ENCODE measurements around the gene MORN3. TPM values are rescaled to one million over a fixed set of nuclear protein-coding genes. Genes with fewer than 3 reads are reported as not detected.

Gene MORN3
- total and polyA plus RNA-seq, 9 of the 15 experiments (the other 6 are each of a cell fraction or from before 2014, with no cell fraction given): 0.09 to 0.27 (median 0.20) TPM

- TF ChIP-seq SREBF2 (CRISPR knock-in tag; IDR thresholded peaks at IDR 0.05): no peak
- TF ChIP-seq ZNF274 (IDR thresholded peaks at IDR 0.05; ENCODE audit: borderline replicate concordance, low read depth, low read length): no peak
- no peak for TF ChIP-seq PRDM10 (IDR thresholded peaks at IDR 0.05; ENCODE audit: partially characterized antibody)
- TF ChIP-seq HNRNPL (IDR thresholded peaks at IDR 0.05; ENCODE audit: low read depth, low read length): peak; percentile 52; the same call in 1 of the 2 replicates
- TF ChIP-seq ZNF592 (IDR thresholded peaks at IDR 0.05): peak; percentile 78
- TF ChIP-seq ATF6 (CRISPR knock-in tag; IDR thresholded peaks at IDR 0.05): no peak
- TF ChIP-seq CHD1 (IDR thresholded peaks at IDR 0.05; ENCODE audit: low read length): no peak
- no peak for TF ChIP-seq NFE2 (IDR thresholded peaks at IDR 0.05; ENCODE audit: low read depth)
- TF ChIP-seq PURB (CRISPR knock-in tag; IDR thresholded peaks at IDR 0.05; ENCODE audit: low read depth): no peak
- no peak for TF ChIP-seq ADNP (tag; IDR thresholded peaks at IDR 0.05)
- TF ChIP-seq PRMT5 (CRISPR knock-in tag; IDR thresholded peaks at IDR 0.05): no peak
- TF ChIP-seq ZEB2 (IDR thresholded peaks at IDR 0.05): no peak
- TF ChIP-seq SRSF3 (IDR thresholded peaks at IDR 0.05; ENCODE audit: insufficient read depth, low read length): no peak
- no peak for TF ChIP-seq ZNF511 (CRISPR knock-in tag; IDR thresholded peaks at IDR 0.05)
- no peak for TF ChIP-seq ZNF778 (CRISPR knock-in tag; IDR thresholded peaks at IDR 0.05)
Measured at GRCh38 chr12:121626087-121626852, 43.2 kb downstream of the MORN3 start, which contains the start of gene ORAI1 (continued).
